Head of caudate nucleus (tissue), 42 donors: ENCODE data around the gene DCAF12L2.
"Not testable (repeated sequence)": the region's sequence is repeated elsewhere in the genome, so short reads cannot be mapped to it uniquely, and the experiment has no call there.

Experiments
- DNase-seq, 42 donors: peaks; one replicate each; pipeline versions ENCODE4 v3.0.0 to v3.0.0-alpha.2; 2020 to 2021; ENCODE audit warnings: mixed read lengths in 7 of 42
- intact Hi-C: fragments of 100-400 bp; cut with DNase I; formaldehyde crosslinking; loops from one replicate; pipeline ENCODE4 v1.15.0; 2022

The DCAF12L2 gene

GRCh38 chrX:126165721-126166461 is at the start of gene DCAF12L2:
DCAF12L2 (minus strand) TSS chrX:126166289; CDS start chrX:126165924, 365 bp downstream.
- intact Hi-C loops: no loop called here
- peak in 37 of 42 donors; percentile 2 to 62 (median 27) for DNase-seq

GRCh38 chrX:126190888-126191287 is 24.8 kb upstream of the DCAF12L2 start:
- intact Hi-C loops, DNase-seq: not testable (repeated sequence)

GRCh38 chrX:126177133-126177840 is 11.2 kb upstream of the DCAF12L2 start:
- intact Hi-C loops: no loop called here

GRCh38 chrX:126170720-126171119 is 4.6 kb upstream of the DCAF12L2 start:
- no peak for DNase-seq
- intact Hi-C loops: no loop called here

More at GRCh38 chrX:126177133-126177840, 11.2 kb upstream of the DCAF12L2 start:
- no peak for DNase-seq

GRCh38 chrX:126167560-126167959 is 1.5 kb upstream of the DCAF12L2 start:
- intact Hi-C loops: no loop called here
- no peak for DNase-seq

- intact Hi-C loops: no loop called here
- peak in 2 of 42 donors; percentile 4 to 11 for DNase-seq
These were observed 728 bp downstream of the DCAF12L2 start for GRCh38 chrX:126165401-126165720.

- peak in 1 of 42 donors; percentile 11 for DNase-seq
- intact Hi-C loops: no loop called here
These were observed 1.2 kb downstream of the DCAF12L2 start for GRCh38 chrX:126164689-126165400.

- DNase-seq: no peak
- intact Hi-C loops: no loop called here
These were observed 1.9 kb downstream of the DCAF12L2 start for GRCh38 chrX:126164226-126164625.

GRCh38 chrX:126141014-126141413 is 25.1 kb downstream of the DCAF12L2 start:
- intact Hi-C loops: no loop called here
- no peak for DNase-seq

GRCh38 chrX:126137899-126138298 is 28.2 kb downstream of the DCAF12L2 start:
- intact Hi-C loops: no loop called here

GRCh38 chrX:126124721-126125120 is 41.4 kb downstream of the DCAF12L2 start:
- no peak for DNase-seq
- intact Hi-C loops: no loop called here

More at GRCh38 chrX:126137899-126138298, 28.2 kb downstream of the DCAF12L2 start:
- DNase-seq: no peak
